Activated naive CD8-positive, alpha-beta T cell treated with anti-CD3 and anti-CD28 coated beads, Interleukin-2, amount 10 ng/mL, durations not matched to agents 7 days and 5 days (primary cell): ENCODE data around the gene ZCCHC10. TPM values are rescaled to one million over a fixed set of nuclear protein-coding genes. Genes with fewer than 3 reads are reported as not detected.

Experiments used
- ATAC-seq: fragments of 150-1000 bp; cut with Tn5 transposase; one replicate; pipeline ENCODE4 v1.10.0; 2021; ENCODE audit warnings: low read depth, moderate library complexity
- POLR2A ChIA-PET: fragments of 350-600 bp; sonication (Branson Sonifier 250); formaldehyde crosslinking; loops from one replicate; lab custom pipeline; 2021; ENCODE audit warnings: antibody characterized with exemption; lab: Charles Lee
- DNase-seq: peaks from one replicate; pipeline ENCODE4 v3.0.0; 2021
- H3K27ac Mint-ChIP-seq: one replicate; pipeline ENCODE4 v1.8.0; 2022; ENCODE audit warnings: mild to moderate bottlenecking, mixed read lengths
- H3K27me3 Mint-ChIP-seq: one replicate; pipeline ENCODE4 v1.8.0; 2022; ENCODE audit warnings: mild to moderate bottlenecking, moderate library complexity, mixed read lengths
- H3K36me3 Mint-ChIP-seq: one replicate; pipeline ENCODE4 v1.8.0; 2021; ENCODE audit warnings: mild to moderate bottlenecking, mixed read lengths
- H3K4me1 Mint-ChIP-seq: one replicate; pipeline ENCODE4 v1.8.0; 2021; ENCODE audit warnings: mixed read lengths
- H3K4me3 Mint-ChIP-seq: one replicate; pipeline ENCODE4 v1.8.0; 2022; ENCODE audit warnings: mild to moderate bottlenecking, moderate library complexity, mixed read lengths
- H3K9me3 Mint-ChIP-seq: one replicate; pipeline ENCODE4 v1.8.0; 2021; ENCODE audit warnings: mixed read lengths
- total RNA-seq, 2 experiments: library from RNA; stranded (reverse); gene quantifications; one replicate each; pipeline ENCODE4 v1.2.3, GENCODE V29; 2021

ZCCHC10 gene
- total RNA-seq = 10 to 100 TPM; 22.8 to 24.5 TPM

DNA sequence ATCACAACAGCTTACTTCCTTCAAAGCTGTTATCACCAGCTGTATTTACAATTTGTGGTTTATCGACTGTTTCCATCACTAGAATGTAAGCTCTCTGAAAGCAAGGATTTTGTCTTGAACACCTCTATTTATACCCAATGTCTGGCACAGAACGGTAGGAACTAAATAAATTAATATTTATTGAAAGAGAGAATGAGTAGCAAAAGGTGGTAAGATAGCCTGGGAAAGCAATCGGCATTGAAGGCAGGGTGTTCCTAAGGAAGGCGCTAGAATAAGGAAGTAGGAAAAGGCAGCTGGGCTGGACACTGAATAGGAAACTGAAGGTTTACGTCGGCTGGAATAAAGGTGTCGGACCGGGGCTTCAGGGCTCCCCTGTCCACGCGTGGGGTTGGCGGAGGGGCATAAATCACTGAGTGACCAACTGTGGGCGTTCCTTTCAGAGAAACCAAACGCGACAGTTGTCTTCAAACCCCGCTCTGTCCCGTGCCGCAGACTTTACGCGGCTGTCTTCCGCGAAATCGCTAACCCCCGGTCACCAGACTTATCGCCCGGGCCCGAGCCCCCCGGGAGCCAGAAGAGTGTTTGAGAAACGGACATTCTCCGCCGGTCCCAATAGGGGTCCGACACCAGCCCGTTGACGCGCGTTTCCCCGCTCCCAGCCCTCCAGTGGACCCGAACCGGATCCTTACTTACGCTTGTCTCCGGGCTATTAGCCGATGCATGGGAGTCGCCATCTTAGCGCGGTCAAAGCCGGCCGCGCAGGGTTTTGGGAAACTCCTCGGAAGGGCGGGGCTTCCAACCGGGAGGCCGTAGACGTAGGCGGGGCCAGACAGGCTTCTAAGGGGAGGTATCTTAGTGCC, at the start of gene ZCCHC10:
Gene ZCCHC10, minus strand, starts transcription at position 746 of the 860 bp plus-strand sequence. Its CDS starts 12 bp downstream, at position 734.
- DNase-seq = peak; percentile 90
- ATAC-seq = peak; percentile 99
- peak within 1 kb of the TSS; percentile 90 for H3K4me3 Mint-ChIP-seq
- POLR2A ChIA-PET = interaction anchor here (0.6 to 2.8 kb wide), 5 partner anchors 26 to 64 kb away, joined by 3 to 20 read pairs (median 3); partner anchors contain the start of genes AFF4 and HSPA4
- H3K36me3 Mint-ChIP-seq = peaks cover 12% of the 10 kb centered on the region
- peaks cover 14% of the 10 kb centered on the region for H3K4me1 Mint-ChIP-seq
- H3K9me3 Mint-ChIP-seq = no peaks in the 10 kb centered on the region
- no peaks in the 10 kb centered on the region for H3K27me3 Mint-ChIP-seq
- peak within 1 kb of the TSS; percentile 88 for H3K27ac Mint-ChIP-seq

DNA sequence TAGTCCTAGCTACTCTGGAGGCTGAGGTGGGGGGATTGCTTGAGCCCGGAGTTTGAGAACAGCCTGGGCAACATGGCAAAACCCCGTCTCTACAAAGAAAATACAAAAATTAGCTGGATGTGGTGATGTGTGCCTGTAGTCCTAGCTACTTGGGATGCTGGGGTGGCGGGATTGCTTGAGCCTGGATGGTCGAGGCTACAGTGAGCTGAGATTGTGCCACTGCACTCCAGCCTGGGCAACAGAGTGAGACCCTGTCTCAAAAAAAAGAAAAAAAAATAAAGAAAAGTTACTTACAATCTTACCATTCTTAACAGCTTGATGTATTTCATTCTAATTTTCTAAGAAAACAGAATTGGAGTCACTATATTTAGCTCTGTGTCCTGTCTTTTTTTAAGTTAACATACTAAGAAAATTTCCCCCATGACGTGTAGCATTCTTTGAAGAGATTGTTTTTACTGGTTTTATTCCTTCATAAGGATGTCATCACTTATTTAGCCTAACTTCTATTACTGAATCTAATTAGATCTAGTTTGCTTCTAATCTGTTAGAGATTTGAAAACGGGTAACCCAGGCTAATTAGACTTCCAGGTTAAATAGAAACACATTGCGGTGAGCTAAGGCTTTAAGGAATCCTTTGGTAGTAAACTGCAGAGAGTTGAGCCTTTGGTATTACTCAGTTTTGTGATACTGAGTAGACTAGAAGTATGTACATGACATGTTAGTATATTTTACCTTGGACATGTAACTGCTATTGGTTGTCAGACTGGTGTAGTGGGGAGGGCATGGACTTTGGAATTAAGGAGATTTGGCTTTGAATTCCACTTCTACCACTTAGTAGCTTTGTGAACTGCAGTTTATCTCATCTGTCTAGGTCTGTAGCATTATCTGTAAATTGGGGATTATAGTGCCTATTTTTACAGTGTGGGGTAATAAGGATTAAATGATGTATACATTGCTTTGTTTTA, 49.5 kb upstream of the ZCCHC10 start:
- Mint-ChIP-seq H3K4me1 (peaks cover 6% of the 10 kb centered on the region), H3K4me3 (no peak overlapping the region), H3K27ac (no peak overlapping the region), H3K9me3 (no peaks in the 10 kb centered on the region), H3K27me3 (no peaks in the 10 kb centered on the region), H3K36me3 (peaks cover 31% of the 10 kb centered on the region)
- POLR2A ChIA-PET = no interaction called here
- no peak for ATAC-seq
- no peak for DNase-seq

DNA sequence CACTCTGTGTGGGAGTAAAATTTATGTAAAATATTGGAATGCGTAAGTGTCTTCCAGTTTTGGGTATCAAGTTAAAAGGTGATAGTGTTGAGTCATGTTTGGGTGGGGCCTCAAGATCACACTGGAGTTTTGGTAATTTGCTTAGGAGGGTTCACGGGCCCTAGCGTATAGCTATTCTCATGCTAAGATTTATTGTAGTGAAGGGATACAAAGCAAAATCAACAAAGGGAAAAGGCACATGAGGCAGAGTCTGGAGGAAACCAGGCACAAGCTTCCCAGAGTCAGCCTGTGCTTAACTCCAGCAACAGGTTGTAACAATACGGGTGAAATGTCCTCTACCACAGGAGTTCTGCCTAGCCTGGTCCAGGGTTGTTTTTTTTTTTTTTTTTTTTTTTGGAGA, 45.7 kb upstream of the ZCCHC10 start:
- no peaks in the 10 kb centered on the region for H3K27me3 Mint-ChIP-seq
- H3K36me3 Mint-ChIP-seq = peaks cover 50% of the 10 kb centered on the region
- DNase-seq (no peak), ATAC-seq (no peak)
- H3K4me3 Mint-ChIP-seq = no peak overlapping the region
- peak overlapping the region; percentile 62 for H3K27ac Mint-ChIP-seq
- H3K4me1 Mint-ChIP-seq = peaks cover 3% of the 10 kb centered on the region
- POLR2A ChIA-PET = interaction anchor here (0.6 kb wide), 1 partner anchor 99 kb away, joined by 4 read pairs; no protein-coding TSS in a partner anchor
- no peaks in the 10 kb centered on the region for H3K9me3 Mint-ChIP-seq

DNA sequence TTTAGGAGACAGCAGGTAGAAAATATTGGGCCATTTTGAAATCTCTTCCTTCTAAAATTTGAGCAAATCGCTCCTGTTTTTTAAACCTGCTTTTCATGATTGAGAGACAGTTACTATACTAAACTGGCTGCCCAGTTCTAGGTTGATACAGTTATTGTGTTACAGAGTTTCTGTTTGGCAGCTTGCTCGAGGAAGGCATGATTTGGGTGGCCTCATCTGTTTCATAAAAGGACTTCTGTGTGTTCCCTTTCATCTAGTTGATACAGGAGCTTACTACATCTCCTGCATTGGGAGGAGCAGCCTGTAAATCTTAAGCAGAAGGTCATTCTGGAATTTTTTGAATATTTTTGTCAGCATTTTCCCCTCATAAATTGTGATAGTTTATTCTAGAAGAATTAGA, 39.7 kb upstream of the ZCCHC10 start:
- Mint-ChIP-seq H3K36me3 (peaks cover 35% of the 10 kb centered on the region), H3K4me3 (no peak overlapping the region), H3K27ac (no peak overlapping the region)

DNA sequence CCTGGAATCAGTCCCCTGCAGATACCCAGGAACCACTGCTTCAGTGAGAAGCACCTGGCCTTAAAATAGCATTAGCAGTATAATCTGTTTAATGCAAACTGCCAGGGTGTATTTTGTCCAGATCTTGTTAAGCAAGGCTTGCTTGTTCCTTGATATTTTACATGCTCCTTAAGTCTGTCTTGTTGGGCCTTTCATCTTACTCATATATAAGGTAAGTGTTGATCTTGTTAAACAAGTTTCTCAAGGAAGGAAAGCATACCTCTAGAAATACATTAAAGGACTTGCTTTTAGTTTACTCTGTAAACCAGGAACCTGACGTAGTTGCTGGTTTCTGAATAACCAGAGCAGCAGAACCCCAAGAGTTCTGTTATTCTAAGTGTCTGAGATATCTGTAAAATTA, 39.1 kb upstream of the ZCCHC10 start:
- DNase-seq = no peak
- Mint-ChIP-seq H3K27me3 (no peaks in the 10 kb centered on the region), H3K4me1 (peaks cover 11% of the 10 kb centered on the region), H3K9me3 (peaks cover 2% of the 10 kb centered on the region), H3K36me3 (peaks cover 31% of the 10 kb centered on the region), H3K27ac (no peak overlapping the region), H3K4me3 (no peak overlapping the region)
- ATAC-seq = no peak
- POLR2A ChIA-PET = no interaction called here

More for the DNA sequence above, 39.7 kb upstream of the ZCCHC10 start:
- POLR2A ChIA-PET = no interaction called here
- ATAC-seq (no peak), DNase-seq (no peak)
- Mint-ChIP-seq H3K27me3 (no peaks in the 10 kb centered on the region), H3K4me1 (peaks cover 11% of the 10 kb centered on the region), H3K9me3 (peaks cover 2% of the 10 kb centered on the region)

DNA sequence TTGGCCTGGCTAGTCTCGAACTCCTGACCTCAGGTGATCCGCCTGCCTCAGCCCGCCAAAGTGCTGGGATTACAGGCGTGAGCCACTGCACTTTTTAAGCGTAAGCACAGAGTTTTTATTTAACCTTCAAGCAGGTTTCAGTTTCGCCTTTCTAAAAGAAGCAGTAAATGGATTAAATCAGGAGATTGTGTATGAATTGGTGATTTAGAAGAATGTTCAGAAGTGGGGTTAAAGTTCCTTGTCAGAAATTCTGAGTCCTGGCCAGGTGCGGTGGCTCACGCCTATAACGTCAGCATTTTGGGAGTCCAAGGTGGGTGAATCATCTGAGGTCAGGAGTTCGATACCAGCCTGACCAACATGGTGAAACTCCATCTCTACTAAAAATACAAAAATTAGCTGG, 37.6 kb upstream of the ZCCHC10 start:
- peaks cover 23% of the 10 kb centered on the region for H3K36me3 Mint-ChIP-seq
- no peak for ATAC-seq
- POLR2A ChIA-PET = interaction anchor here (1.0 kb wide), 1 partner anchor 12 kb away, joined by 4 read pairs; the partner anchor contains the start of gene HSPA4
- no peaks in the 10 kb centered on the region for H3K27me3 Mint-ChIP-seq
- peaks cover 15% of the 10 kb centered on the region for H3K4me1 Mint-ChIP-seq
- H3K9me3 Mint-ChIP-seq = peaks cover 2% of the 10 kb centered on the region
- no peak overlapping the region for H3K4me3 Mint-ChIP-seq
- DNase-seq = no peak
- no peak overlapping the region for H3K27ac Mint-ChIP-seq

DNA sequence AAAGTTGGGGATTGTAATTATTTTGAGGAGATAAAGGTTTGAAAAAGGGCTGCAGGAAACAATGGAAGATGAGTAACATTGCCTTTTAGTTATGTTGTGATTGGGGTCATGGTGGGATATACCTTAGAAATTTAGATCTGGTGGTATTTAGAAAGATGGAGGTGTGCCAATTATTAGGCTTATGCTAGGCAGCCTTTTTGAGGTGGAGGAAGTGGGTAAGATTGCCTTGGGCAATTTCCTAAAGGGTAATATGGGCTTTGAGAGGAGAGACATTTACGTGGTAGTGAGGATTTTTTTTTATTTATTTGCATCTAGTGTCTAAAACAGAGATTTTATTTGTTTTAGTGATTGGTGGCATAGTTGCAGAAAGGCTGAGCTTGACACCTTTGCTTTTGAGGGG, 35.9 kb upstream of the ZCCHC10 start:
- Mint-ChIP-seq H3K4me3 (no peak overlapping the region), H3K4me1 (peaks cover 21% of the 10 kb centered on the region), H3K36me3 (peaks cover 11% of the 10 kb centered on the region), H3K27ac (peak overlapping the region; percentile 52), H3K27me3 (no peaks in the 10 kb centered on the region), H3K9me3 (peaks cover 2% of the 10 kb centered on the region)
- POLR2A ChIA-PET = interaction anchor here (1.1 kb wide), 1 partner anchor 10 kb away, joined by 8 read pairs; the partner anchor contains the start of gene HSPA4
- ATAC-seq (no peak), DNase-seq (no peak)

DNA sequence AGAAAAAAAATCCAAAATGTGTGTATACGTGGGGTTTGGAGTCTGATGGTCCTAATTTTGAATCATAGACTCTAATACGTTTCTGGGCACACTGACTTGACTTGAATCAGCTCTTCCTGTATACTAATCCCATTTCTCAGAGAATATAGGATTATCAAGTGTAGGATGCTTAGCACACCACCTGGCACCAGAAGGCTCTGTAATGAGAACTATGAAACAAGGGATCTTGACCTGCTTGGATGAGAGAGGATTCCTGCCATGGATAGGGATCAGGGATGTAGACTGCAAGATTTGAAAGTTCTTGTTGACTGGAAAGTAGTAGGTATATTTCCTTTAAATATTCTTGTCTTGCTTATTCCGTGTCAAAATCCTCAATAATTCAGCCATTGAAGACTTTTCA, 33.3 kb upstream of the ZCCHC10 start:
- ATAC-seq (no peak), DNase-seq (no peak)
- H3K27ac Mint-ChIP-seq = no peak overlapping the region
- H3K27me3 Mint-ChIP-seq = no peaks in the 10 kb centered on the region
- H3K4me3 Mint-ChIP-seq = no peak overlapping the region
- POLR2A ChIA-PET = no interaction called here
- H3K4me1 Mint-ChIP-seq = peaks cover 36% of the 10 kb centered on the region
- peaks cover 2% of the 10 kb centered on the region for H3K9me3 Mint-ChIP-seq
- peaks cover 16% of the 10 kb centered on the region for H3K36me3 Mint-ChIP-seq

DNA sequence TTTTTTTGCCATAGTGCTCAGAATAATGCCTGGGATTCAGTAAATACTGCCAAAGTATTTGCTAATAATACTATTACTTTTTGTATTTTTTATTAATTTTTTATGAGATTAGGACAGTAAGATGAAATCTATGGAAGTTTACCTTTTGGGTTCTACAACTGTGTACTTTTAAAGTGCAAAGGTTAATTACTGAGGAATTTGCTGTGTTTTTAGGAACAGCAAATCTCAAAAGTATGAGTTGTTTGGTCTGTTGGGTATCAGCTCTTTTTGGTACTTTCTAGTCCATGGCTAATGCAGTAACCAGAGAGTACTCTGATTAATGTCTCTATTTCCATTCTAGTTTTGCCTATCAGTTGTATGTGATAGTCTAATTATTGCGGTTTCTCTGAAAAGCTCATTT, 30.5 kb upstream of the ZCCHC10 start:
- H3K4me1 Mint-ChIP-seq = peaks cover 34% of the 10 kb centered on the region
- H3K9me3 Mint-ChIP-seq = peaks cover 2% of the 10 kb centered on the region
- H3K27ac Mint-ChIP-seq = no peak overlapping the region
- H3K4me3 Mint-ChIP-seq = no peak overlapping the region
- POLR2A ChIA-PET = no interaction called here
- peaks cover 12% of the 10 kb centered on the region for H3K36me3 Mint-ChIP-seq
- no peak for ATAC-seq
- DNase-seq = no peak
- no peaks in the 10 kb centered on the region for H3K27me3 Mint-ChIP-seq

DNA sequence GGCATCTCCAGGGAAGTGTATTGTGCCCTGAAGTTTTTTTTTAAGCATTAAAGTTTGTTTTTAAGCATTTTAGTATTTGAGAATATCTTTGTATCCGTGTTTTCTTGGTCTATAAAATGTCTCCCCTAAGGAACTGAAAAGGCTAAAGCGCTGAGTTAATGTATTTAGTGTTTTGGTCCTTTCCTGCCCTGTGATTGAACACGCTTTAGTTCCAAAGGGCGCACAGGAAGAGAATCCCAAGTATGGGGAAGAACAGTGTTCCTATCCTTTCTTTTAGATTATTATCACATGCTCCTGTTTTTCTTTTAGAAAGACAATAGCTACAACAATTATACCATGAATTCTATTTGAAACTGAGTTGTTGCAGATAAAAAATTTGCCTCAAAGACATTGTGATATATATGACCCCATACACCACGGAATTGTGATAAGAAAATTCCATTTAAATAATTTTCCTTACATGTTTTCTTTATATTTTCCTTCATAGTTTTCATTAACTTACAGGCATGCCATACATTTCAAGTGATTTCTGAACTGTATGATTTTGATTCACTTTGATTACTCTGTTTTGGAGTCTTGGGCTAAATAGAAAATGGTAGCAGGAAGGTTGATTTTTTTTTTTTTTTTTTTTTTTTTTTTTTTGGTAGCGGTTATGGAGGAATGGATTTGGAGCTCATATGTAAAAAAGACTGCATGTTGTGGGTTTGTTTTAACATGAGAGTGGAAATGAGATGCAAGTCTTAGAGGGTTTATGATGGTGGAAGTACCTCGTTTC, 28.5 kb upstream of the ZCCHC10 start:
- Mint-ChIP-seq H3K27ac (no peak overlapping the region), H3K36me3 (peaks cover 10% of the 10 kb centered on the region)

DNA sequence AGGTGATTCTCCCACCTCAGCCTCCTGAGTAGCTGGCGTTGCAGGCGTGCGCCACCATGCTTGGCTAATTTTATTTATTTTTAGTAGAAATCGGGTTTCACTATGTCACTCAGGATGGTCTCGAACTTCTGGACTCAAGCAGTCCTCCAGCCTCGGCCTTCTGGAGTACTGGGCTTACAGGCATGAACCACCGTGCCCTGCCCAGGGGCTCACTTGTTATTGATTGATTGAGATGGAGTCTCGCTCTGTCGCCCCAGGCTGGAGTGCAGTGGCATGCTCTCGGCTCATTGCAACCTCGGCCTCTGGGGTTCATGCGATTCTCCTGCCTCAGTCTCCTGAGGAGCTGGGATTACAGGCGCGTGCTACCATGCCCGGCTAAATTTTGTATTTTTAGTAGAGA, 27.1 kb upstream of the ZCCHC10 start:
- peaks cover 44% of the 10 kb centered on the region for H3K4me1 Mint-ChIP-seq
- DNase-seq (no peak), ATAC-seq (no peak)
- peak overlapping the region; percentile 98 for H3K4me3 Mint-ChIP-seq
- peaks cover 12% of the 10 kb centered on the region for H3K36me3 Mint-ChIP-seq
- POLR2A ChIA-PET = interaction anchor here (0.7 kb wide), 1 partner anchor 218 kb away, joined by 3 read pairs; no protein-coding TSS in a partner anchor
- H3K9me3 Mint-ChIP-seq = no peaks in the 10 kb centered on the region
- no peak overlapping the region for H3K27ac Mint-ChIP-seq
- H3K27me3 Mint-ChIP-seq = no peaks in the 10 kb centered on the region

More for the DNA sequence above, 28.5 kb upstream of the ZCCHC10 start:
- H3K4me3 Mint-ChIP-seq = peak overlapping the region; percentile 3
- ATAC-seq = no peak
- no peak for DNase-seq
- POLR2A ChIA-PET = interaction anchor here (0.6 kb wide), 2 partner anchors 92 to 93 kb away, joined by 4 read pairs; partner anchors contain the start of gene AFF4
- H3K9me3 Mint-ChIP-seq = no peaks in the 10 kb centered on the region
- H3K27me3 Mint-ChIP-seq = no peaks in the 10 kb centered on the region
- peaks cover 40% of the 10 kb centered on the region for H3K4me1 Mint-ChIP-seq
